ENCODE results near the gene CPNE4. TPM values are rescaled to one million over a fixed set of nuclear protein-coding genes. Genes with fewer than 3 reads are reported as not detected.

Gene CPNE4
- total RNA-seq, 1 donor, result not detected

DNA sequence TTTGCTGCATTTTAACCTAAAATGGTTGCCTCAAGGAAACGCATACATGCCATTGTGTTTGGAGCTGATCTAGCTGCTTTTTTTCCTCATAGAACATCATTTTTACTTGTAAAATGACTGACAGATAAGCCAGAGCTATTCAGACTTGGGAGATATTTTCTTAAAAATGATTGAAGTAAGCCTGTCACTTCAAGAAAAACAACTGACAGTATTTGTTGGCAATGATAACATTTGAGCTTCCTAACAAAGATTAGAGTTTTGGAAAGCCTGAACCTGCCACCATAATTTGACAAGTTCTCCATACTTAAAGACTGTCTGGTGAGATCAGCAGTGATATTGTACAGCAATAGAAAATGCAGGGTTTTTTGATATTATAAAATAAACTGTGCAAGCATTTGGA is 504.4 kb downstream of the CPNE4 start:
- TF ChIP-seq, protein P1, sequence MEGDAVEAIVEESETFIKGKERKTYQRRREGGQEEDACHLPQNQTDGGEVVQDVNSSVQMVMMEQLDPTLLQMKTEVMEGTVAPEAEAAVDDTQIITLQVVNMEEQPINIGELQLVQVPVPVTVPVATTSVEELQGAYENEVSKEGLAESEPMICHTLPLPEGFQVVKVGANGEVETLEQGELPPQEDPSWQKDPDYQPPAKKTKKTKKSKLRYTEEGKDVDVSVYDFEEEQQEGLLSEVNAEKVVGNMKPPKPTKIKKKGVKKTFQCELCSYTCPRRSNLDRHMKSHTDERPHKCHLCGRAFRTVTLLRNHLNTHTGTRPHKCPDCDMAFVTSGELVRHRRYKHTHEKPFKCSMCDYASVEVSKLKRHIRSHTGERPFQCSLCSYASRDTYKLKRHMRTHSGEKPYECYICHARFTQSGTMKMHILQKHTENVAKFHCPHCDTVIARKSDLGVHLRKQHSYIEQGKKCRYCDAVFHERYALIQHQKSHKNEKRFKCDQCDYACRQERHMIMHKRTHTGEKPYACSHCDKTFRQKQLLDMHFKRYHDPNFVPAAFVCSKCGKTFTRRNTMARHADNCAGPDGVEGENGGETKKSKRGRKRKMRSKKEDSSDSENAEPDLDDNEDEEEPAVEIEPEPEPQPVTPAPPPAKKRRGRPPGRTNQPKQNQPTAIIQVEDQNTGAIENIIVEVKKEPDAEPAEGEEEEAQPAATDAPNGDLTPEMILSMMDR (IDR thresholded peaks at IDR 0.05; ENCODE audit: insufficient read depth, low read length), result no peak
- DNase-seq (ENCODE audit: low read depth), result no peak
- no peak overlapping the region for H3K4me3 ChIP-seq (ENCODE audit: low read depth, low read length)

GRCh38 chr3:131526801-131527347 is 507.9 kb downstream of the CPNE4 start:
- TF ChIP-seq, protein P1 (IDR thresholded peaks at IDR 0.05; ENCODE audit: insufficient read depth, low read length), result peak; percentile 62
- H3K4me3 ChIP-seq (ENCODE audit: low read depth, low read length), result peak overlapping the region; percentile 54
- peak; percentile 47 for DNase-seq (ENCODE audit: low read depth)

DNA sequence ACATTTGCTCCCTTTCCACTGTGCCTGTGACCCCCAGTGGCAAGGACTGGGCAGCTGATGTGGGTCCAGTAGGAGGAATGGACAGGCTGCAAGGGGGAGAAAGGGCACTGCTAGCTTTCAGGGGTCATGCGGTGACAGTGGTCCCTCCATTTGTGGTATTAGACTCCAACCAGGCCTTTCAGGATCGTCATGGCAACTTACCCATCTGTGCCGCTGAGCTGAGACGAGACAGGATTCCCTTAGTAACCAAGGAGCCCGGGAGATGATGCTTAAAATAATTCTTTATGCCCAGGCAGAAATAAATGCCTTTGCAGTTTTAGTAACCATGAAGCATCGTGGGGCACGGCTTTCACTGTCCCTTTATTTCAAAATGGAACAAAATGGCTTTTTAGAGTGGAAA is 516.1 kb downstream of the CPNE4 start:
- TF ChIP-seq, protein P1 (IDR thresholded peaks at IDR 0.05; ENCODE audit: insufficient read depth, low read length), result no peak
- no peak overlapping the region for H3K4me3 ChIP-seq (ENCODE audit: low read depth, low read length)
- DNase-seq (ENCODE audit: low read depth), result no peak

DNA sequence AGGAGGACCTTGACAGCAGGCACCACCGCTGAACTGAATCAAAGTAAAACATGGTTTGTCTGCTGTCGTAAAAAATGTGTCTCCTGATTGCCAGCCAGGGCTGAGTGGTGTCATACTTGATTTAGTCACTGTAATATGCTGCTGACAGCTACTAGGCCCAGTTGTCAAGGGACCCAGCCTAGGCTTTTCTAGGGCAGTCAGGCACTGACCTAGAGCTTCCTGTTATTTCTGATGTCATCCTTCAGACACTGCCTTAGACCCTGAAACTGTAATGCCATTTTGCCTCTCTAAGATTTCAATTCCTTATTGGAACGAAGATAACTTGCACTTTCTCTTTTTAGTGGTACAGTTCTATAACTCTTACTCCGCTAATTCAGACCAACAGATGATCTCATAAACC is 529.4 kb downstream of the CPNE4 start:
- TF ChIP-seq, protein P1 (IDR thresholded peaks at IDR 0.05; ENCODE audit: insufficient read depth, low read length), result no peak
- H3K4me3 ChIP-seq (ENCODE audit: low read depth, low read length), result no peak overlapping the region
- no peak for DNase-seq (ENCODE audit: low read depth)

- DNase-seq (ENCODE audit: low read depth), result peak; percentile 63
- peak overlapping the region; percentile 99 for H3K4me3 ChIP-seq (ENCODE audit: low read depth, low read length)
- TF ChIP-seq, protein P1 (IDR thresholded peaks at IDR 0.05; ENCODE audit: insufficient read depth, low read length), result no peak
These were observed 531.5 kb downstream of the CPNE4 start for GRCh38 chr3:131503320-131503635.

DNA sequence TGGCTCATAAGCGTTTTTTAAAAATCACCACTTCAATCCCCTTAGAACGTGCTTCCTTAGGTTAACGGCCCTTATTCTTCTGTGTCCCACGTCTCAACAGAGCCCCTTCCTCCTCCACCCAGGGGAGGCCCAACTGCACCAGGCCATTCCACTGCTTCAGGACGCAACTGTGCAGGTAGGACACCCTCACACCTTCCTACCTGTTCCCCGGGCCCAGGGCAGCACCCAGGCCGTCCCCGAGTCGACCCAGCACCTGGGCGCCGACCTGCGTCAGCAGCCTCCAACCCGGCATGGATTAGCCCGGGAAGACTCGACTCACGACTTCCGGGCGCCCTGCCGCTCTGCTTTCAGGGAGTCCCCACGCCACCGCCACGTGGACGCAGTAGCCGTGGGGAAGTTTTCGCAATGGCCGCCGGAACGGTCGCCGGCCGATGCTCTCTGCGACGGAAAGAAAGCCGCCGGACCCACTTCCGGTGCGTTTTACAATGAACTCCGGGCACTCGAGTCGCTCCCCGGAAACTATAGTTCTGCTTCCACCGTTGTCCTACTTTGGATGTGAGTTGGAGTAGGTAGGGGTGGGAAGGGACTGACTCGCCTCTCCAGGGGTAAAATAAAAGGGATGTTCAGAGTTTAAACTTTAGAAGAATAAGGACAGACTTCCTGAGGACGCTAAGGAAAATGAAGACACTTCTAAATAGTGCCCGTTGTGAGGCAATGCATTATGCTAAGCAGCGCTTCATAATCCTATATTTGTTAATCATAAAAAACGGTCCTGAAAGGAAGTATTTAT is 532.1 kb downstream of the CPNE4 start, which contains the start of gene MRPL3:
TSS of gene MRPL3 (minus strand) at position 442 of the 790 bp plus-strand sequence. CDS start at position 292, 150 bp downstream.
- peak; percentile 91 for DNase-seq (ENCODE audit: low read depth)
- H3K4me3 ChIP-seq (ENCODE audit: low read depth, low read length), result peak within 1 kb of the TSS; percentile 99
- TF ChIP-seq, protein P1 (IDR thresholded peaks at IDR 0.05; ENCODE audit: insufficient read depth, low read length), result no peak
